Measurements from ENCODE around the gene PCDHA1.
"Not testable (repeated sequence)": the region's sequence is repeated elsewhere in the genome, so short reads cannot be mapped to it uniquely, and the experiment has no call there.

Gene PCDHA1

DNA sequence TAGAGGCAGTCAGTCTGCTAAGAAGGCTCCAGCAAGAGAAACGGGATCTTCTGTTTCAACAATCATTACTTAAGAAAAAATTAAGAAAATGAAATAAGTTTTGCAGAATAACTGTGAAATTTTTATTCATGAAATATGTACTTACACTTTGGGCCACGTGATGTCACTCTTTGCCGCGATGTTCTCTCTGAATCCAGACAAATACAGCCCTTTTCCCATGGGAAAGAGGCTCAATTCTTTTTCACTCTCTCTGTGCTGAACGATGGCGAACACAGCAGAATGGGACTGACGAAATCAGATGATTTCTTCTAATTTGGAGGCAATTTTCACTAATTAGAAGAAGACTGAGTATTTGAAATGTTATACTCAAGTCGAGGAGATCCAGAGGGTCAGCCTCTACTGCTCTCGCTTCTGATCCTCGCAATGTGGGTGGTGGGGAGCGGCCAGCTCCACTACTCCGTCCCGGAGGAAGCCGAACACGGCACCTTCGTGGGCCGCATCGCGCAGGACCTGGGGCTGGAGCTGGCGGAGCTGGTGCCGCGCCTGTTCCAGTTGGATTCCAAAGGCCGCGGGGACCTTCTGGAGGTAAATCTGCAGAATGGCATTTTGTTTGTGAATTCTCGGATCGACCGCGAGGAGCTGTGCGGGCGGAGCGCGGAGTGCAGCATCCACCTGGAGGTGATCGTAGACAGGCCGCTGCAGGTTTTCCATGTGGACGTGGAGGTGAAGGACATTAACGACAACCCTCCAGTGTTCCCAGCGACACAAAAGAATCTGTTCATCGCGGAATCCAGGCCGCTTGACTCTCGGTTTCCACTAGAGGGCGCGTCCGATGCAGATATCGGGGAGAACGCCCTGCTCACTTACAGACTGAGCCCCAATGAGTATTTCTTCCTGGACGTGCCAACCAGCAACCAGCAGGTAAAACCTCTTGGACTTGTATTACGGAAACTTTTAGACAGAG is 62.5 kb downstream of the PCDHA1 start, which contains the start of gene PCDHA9:
Gene PCDHA9 (plus strand): TSS at position 244 of the 964 bp plus-strand sequence. CDS start 114 bp downstream, at position 358.
- H3K9me3 ChIP-seq (ENCODE audit: control insufficient read depth, low read length); H3K9ac ChIP-seq (ENCODE audit: low read length); H3K27me3 ChIP-seq (ENCODE audit: control insufficient read depth, insufficient read depth, low read length); H3K4me1 ChIP-seq (ENCODE audit: control insufficient read depth, insufficient read depth, low read length); H3K36me3 ChIP-seq (ENCODE audit: control insufficient read depth, insufficient read depth, low read length); H3K4me3 ChIP-seq (ENCODE audit: low read length): not testable (repeated sequence)

DNA sequence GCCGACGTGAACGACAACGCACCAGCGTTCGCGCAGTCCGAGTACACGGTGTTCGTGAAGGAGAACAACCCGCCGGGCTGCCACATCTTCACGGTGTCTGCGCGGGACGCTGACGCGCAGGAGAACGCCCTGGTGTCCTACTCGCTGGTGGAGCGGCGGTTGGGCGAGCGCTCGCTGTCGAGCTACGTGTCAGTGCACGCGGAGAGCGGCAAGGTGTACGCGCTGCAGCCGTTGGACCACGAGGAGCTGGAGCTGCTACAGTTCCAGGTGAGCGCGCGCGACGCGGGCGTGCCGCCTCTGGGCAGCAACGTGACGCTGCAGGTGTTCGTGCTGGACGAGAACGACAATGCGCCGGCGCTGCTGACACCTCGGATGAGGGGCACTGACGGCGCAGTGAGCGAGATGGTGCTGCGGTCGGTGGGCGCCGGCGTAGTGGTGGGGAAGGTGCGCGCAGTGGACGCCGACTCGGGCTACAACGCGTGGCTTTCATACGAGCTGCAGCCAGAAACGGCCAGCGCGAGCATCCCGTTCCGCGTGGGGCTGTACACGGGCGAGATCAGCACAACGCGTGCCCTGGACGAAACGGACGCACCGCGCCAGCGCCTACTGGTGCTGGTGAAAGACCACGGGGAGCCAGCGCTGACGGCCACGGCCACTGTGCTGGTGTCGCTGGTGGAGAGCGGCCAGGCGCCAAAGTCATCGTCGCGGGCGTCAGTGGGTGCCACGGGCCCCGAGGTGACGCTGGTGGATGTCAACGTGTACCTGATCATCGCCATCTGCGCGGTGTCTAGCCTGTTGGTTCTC is 64.1 kb downstream of the PCDHA1 start:
- not testable (repeated sequence) for H3K9me3 ChIP-seq (ENCODE audit: control insufficient read depth, low read length); H3K27me3 ChIP-seq (ENCODE audit: control insufficient read depth, insufficient read depth, low read length); H3K36me3 ChIP-seq (ENCODE audit: control insufficient read depth, insufficient read depth, low read length); H3K9ac ChIP-seq (ENCODE audit: low read length); H3K4me1 ChIP-seq (ENCODE audit: control insufficient read depth, insufficient read depth, low read length); H3K4me3 ChIP-seq (ENCODE audit: low read length)

DNA sequence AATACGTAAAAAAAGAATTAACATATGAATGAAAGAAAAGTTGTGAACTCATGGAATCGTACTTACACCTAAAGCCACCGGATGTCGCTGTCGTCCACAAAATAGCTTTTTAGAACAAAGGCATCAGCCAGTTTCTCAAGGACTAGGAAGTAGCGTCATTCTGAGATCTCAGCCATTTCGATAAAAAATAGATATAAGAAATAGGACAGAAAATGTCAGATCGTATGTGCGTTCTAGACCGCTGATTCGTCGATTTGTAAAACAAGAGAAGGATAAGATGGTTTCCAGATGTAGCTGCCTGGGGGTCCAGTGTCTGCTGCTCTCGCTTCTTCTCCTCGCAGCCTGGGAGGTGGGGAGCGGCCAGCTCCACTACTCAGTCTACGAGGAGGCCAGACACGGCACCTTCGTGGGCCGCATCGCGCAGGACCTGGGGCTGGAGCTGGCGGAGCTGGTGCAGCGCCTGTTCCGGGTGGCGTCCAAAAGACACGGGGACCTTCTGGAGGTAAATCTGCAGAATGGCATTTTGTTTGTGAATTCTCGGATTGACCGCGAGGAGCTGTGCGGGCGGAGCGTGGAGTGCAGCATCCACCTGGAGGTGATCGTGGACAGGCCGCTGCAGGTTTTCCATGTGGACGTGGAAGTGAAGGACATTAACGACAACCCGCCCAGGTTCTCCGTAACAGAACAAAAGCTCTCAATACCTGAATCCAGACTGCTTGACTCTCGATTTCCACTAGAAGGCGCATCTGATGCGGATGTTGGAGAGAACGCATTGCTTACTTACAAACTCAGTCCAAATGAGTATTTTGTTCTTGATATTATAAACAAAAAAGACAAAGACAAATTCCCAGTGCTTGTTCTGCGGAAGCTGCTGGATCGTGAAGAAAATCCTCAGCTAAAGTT is 70.1 kb downstream of the PCDHA1 start, which contains the start of gene PCDHA10:
Gene PCDHA10 (plus strand): TSS at position 126 of the 903 bp plus-strand sequence. CDS start 152 bp downstream, at position 278.
- Histone ChIP-seq H3K9ac (ENCODE audit: low read length) (no peak within 1 kb of the TSS), H3K27me3 (ENCODE audit: control insufficient read depth, insufficient read depth, low read length) (no peaks in the 10 kb centered on the region), H3K36me3 (ENCODE audit: control insufficient read depth, insufficient read depth, low read length) (no peaks in the 10 kb centered on the region), H3K4me3 (ENCODE audit: low read length) (no peak within 1 kb of the TSS), H3K9me3 (ENCODE audit: control insufficient read depth, low read length) (no peaks in the 10 kb centered on the region), H3K4me1 (ENCODE audit: control insufficient read depth, insufficient read depth, low read length) (no peaks in the 10 kb centered on the region)

GRCh38 chr5:140857177-140857986 is 71.4 kb downstream of the PCDHA1 start:
- no peaks in the 10 kb centered on the region for H3K9me3 ChIP-seq (ENCODE audit: control insufficient read depth, low read length)
- H3K4me3 ChIP-seq (ENCODE audit: low read length), result no peak overlapping the region

GRCh38 chr5:140857987-140858240 is 72.0 kb downstream of the PCDHA1 start:
- no peak overlapping the region for H3K4me3 ChIP-seq (ENCODE audit: low read length)
- H3K9ac ChIP-seq (ENCODE audit: low read length), result no peak overlapping the region
- H3K27me3 ChIP-seq (ENCODE audit: control insufficient read depth, insufficient read depth, low read length), result no peaks in the 10 kb centered on the region
- H3K36me3 ChIP-seq (ENCODE audit: control insufficient read depth, insufficient read depth, low read length), result no peaks in the 10 kb centered on the region
- no peaks in the 10 kb centered on the region for H3K9me3 ChIP-seq (ENCODE audit: control insufficient read depth, low read length)
- no peaks in the 10 kb centered on the region for H3K4me1 ChIP-seq (ENCODE audit: control insufficient read depth, insufficient read depth, low read length)

More at GRCh38 chr5:140857177-140857986, 71.4 kb downstream of the PCDHA1 start:
- Histone ChIP-seq H3K9ac (ENCODE audit: low read length) (no peak overlapping the region), H3K4me1 (ENCODE audit: control insufficient read depth, insufficient read depth, low read length) (no peaks in the 10 kb centered on the region), H3K27me3 (ENCODE audit: control insufficient read depth, insufficient read depth, low read length) (no peaks in the 10 kb centered on the region), H3K36me3 (ENCODE audit: control insufficient read depth, insufficient read depth, low read length) (no peaks in the 10 kb centered on the region)

GRCh38 chr5:140862441-140863295 is 76.7 kb downstream of the PCDHA1 start:
- Histone ChIP-seq H3K9ac (ENCODE audit: low read length) (no peak overlapping the region), H3K4me3 (ENCODE audit: low read length) (no peak overlapping the region), H3K9me3 (ENCODE audit: control insufficient read depth, low read length) (no peaks in the 10 kb centered on the region), H3K4me1 (ENCODE audit: control insufficient read depth, insufficient read depth, low read length) (no peaks in the 10 kb centered on the region), H3K27me3 (ENCODE audit: control insufficient read depth, insufficient read depth, low read length) (no peaks in the 10 kb centered on the region), H3K36me3 (ENCODE audit: control insufficient read depth, insufficient read depth, low read length) (no peaks in the 10 kb centered on the region)

- Histone ChIP-seq H3K4me3 (ENCODE audit: low read length) (no peak within 1 kb of the TSS), H3K9me3 (ENCODE audit: control insufficient read depth, low read length) (no peaks in the 10 kb centered on the region)
Measured at GRCh38 chr5:140868721-140869554, 83.0 kb downstream of the PCDHA1 start, which contains the start of gene PCDHA11. Gene PCDHA11 (plus strand): TSS chr5:140868957. CDS start chr5:140869104, 147 bp downstream.

DNA sequence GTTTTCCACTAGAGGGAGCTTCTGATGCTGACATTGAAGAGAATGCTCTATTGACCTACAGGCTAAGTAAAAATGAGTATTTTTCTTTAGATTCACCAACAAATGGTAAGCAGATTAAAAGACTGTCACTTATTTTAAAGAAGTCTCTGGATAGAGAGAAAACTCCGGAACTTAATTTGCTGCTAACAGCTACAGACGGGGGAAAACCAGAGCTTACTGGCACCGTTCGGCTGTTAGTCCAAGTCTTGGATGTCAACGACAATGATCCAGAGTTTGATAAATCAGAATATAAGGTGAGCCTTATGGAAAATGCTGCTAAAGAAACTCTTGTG is 83.6 kb downstream of the PCDHA1 start:
- Histone ChIP-seq H3K36me3 (ENCODE audit: control insufficient read depth, insufficient read depth, low read length) (no peaks in the 10 kb centered on the region), H3K4me3 (ENCODE audit: low read length) (no peak overlapping the region), H3K9ac (ENCODE audit: low read length) (no peak overlapping the region), H3K4me1 (ENCODE audit: control insufficient read depth, insufficient read depth, low read length) (no peaks in the 10 kb centered on the region), H3K27me3 (ENCODE audit: control insufficient read depth, insufficient read depth, low read length) (no peaks in the 10 kb centered on the region), H3K9me3 (ENCODE audit: control insufficient read depth, low read length) (no peaks in the 10 kb centered on the region)

More at GRCh38 chr5:140868721-140869554, 83.0 kb downstream of the PCDHA1 start, which contains the start of gene PCDHA11:
- no peak within 1 kb of the TSS for H3K9ac ChIP-seq (ENCODE audit: low read length)
- no peaks in the 10 kb centered on the region for H3K4me1 ChIP-seq (ENCODE audit: control insufficient read depth, insufficient read depth, low read length)
- H3K36me3 ChIP-seq (ENCODE audit: control insufficient read depth, insufficient read depth, low read length), result no peaks in the 10 kb centered on the region
- H3K27me3 ChIP-seq (ENCODE audit: control insufficient read depth, insufficient read depth, low read length), result no peaks in the 10 kb centered on the region

GRCh38 chr5:140870221-140871201 is 84.6 kb downstream of the PCDHA1 start:
- Histone ChIP-seq H3K4me3 (ENCODE audit: low read length) (no peak overlapping the region), H3K9me3 (ENCODE audit: control insufficient read depth, low read length) (no peaks in the 10 kb centered on the region), H3K27me3 (ENCODE audit: control insufficient read depth, insufficient read depth, low read length) (peaks cover 4% of the 10 kb centered on the region), H3K4me1 (ENCODE audit: control insufficient read depth, insufficient read depth, low read length) (no peaks in the 10 kb centered on the region), H3K9ac (ENCODE audit: low read length) (no peak overlapping the region), H3K36me3 (ENCODE audit: control insufficient read depth, insufficient read depth, low read length) (no peaks in the 10 kb centered on the region)

Data from mucosa of stomach (tissue), 1 donor.